ENCODE data around the gene MIER1. TPM values are rescaled to one million over a fixed set of nuclear protein-coding genes. Genes with fewer than 3 reads are reported as not detected.

MIER1 gene
- total and polyA plus RNA-seq, 7 donors: 6.4 to 18.9 (median 13.1) TPM

GRCh38 chr1:66945316-66945715 is 20.5 kb downstream of the MIER1 start:
- intact Hi-C loops (cut with DNase I): no loop called here
- no peak overlapping the region for H3K27ac ChIP-seq
- no peak for DNase-seq
- no peaks in the 10 kb centered on the region for H3K9me3 ChIP-seq
- no peak overlapping the region for H3K4me3 ChIP-seq
- H3K4me1 ChIP-seq: no peaks in the 10 kb centered on the region
- WGBS, 3 donors: 93 to 95% (median 94%) methylated on average over 3 of the region's 3 CpGs
- no peak for ATAC-seq
- H3K36me3 ChIP-seq (ENCODE audit: insufficient read depth in 1 of 2, low read depth in 1 of 2): peaks cover 0 to 50% of the 10 kb centered on the region in 2 donors
- no peaks in the 10 kb centered on the region for H3K27me3 ChIP-seq (ENCODE audit: insufficient read depth in 3 of 3, low read length in 2 of 3)
- no peak for TF ChIP-seq CTCF (IDR thresholded peaks at IDR 0.05)

DNA sequence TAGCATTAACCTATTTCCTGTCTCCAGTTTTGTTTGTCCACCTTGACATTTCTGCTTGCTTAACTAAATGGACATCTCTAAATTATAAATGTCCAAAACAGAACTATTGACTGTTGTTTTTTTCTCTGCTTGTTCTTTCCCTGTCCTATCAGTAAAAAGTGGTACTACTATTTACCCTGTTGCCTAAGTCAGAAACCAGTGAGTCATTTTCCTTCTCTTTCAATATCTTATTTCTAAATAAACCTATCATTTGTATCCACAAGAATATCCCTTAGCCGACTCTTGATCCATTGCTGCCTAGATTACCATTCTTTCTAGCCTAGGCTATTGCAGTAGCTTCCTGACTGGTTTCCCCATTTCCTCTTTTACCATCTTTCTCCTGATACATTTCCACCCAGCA is 22.5 kb downstream of the MIER1 start:
- H3K36me3 ChIP-seq (ENCODE audit: insufficient read depth in 1 of 2, low read depth in 1 of 2): peaks cover 0 to 63% of the 10 kb centered on the region in 2 donors
- H3K9me3 ChIP-seq: no peaks in the 10 kb centered on the region
- WGBS, 3 donors: 78 to 84% (median 81%) methylated on average over 1 of the region's 1 CpG
- TF ChIP-seq CTCF (IDR thresholded peaks at IDR 0.05): no peak
- no peak overlapping the region for H3K4me3 ChIP-seq
- no peak for DNase-seq
- no peak for ATAC-seq
- intact Hi-C loops (cut with DNase I): no loop called here
- H3K27ac ChIP-seq: no peak overlapping the region
- no peaks in the 10 kb centered on the region for H3K4me1 ChIP-seq
- H3K27me3 ChIP-seq (ENCODE audit: insufficient read depth in 3 of 3, low read length in 2 of 3): no peaks in the 10 kb centered on the region

- no peaks in the 10 kb centered on the region for H3K27me3 ChIP-seq (ENCODE audit: insufficient read depth in 3 of 3, low read length in 2 of 3)
- 91 to 95% (median 93%) methylated on average over 6 of the region's 6 CpGs for WGBS, 3 donors
- H3K36me3 ChIP-seq (ENCODE audit: insufficient read depth in 1 of 2, low read depth in 1 of 2): peaks cover 0 to 89% of the 10 kb centered on the region in 2 donors
- no peaks in the 10 kb centered on the region for H3K4me1 ChIP-seq
- DNase-seq (no peak), ATAC-seq (no peak)
- H3K9me3 ChIP-seq: no peaks in the 10 kb centered on the region
- intact Hi-C loops (cut with DNase I): no loop called here
- no peak for TF ChIP-seq CTCF (IDR thresholded peaks at IDR 0.05)
- no peak overlapping the region for H3K4me3 ChIP-seq
- no peak overlapping the region for H3K27ac ChIP-seq
These were observed 26.7 kb downstream of the MIER1 start for GRCh38 chr1:66951513-66951912.

DNA sequence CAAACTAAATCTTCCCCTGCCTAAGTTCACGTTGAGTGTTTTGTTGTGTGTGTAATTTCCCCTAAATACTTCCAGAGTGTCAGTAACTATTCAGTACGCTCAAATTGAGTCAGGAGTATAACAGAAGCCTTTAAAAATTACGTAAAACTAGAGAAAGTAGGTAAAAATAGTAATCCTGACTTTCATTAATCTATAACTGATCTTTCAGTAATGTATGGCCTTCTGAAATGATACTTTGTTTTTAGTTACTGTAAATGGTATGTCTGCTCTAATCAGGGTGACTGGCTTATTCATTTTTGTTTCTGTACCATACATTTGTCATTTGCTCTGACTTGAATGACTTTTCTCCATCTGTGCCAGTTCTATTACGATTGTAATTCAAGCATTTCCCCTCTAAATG is 29.4 kb downstream of the MIER1 start:
- intact Hi-C loops (cut with DNase I): no loop called here
- no peaks in the 10 kb centered on the region for H3K27me3 ChIP-seq (ENCODE audit: insufficient read depth in 3 of 3, low read length in 2 of 3)

More for the DNA sequence above, 29.4 kb downstream of the MIER1 start:
- ATAC-seq (no peak), DNase-seq (no peak)
- no peak for TF ChIP-seq CTCF (IDR thresholded peaks at IDR 0.05)
- Histone ChIP-seq H3K4me1 (no peaks in the 10 kb centered on the region), H3K9me3 (no peaks in the 10 kb centered on the region), H3K4me3 (no peak overlapping the region), H3K36me3 (ENCODE audit: insufficient read depth in 1 of 2, low read depth in 1 of 2) (peaks cover 0 to 84% of the 10 kb centered on the region in 2 donors), H3K27ac (no peak overlapping the region)
- WGBS, 3 donors: 83 to 91% (median 84%) methylated on average over 4 of the region's 4 CpGs
